GM12873 (cell line): ENCODE measurements around the gene LMAN2.

ENCODE experiments used
- CTCF ChIP-seq: IDR thresholded peaks from 2 replicates; pipeline ENCODE4 v1.5.1; 2012; ENCODE audit warnings: low read depth, mild to moderate bottlenecking, moderate library complexity, low read length, control low read depth; ENCODE audit not compliant: insufficient read depth; ENCODE audit errors: missing control alignments

LMAN2 gene

GRCh38 chr5:177303121-177303924 is 48.1 kb downstream of the LMAN2 start, which contains the start of the genes PRELID1 and RAB24:
Gene PRELID1 (plus strand): TSS chr5:177303799. CDS start chr5:177303986, 187 bp downstream.
Gene RAB24 (minus strand): TSS chr5:177303719. CDS start chr5:177303288, 431 bp downstream.
- peak; percentile 48 for TF ChIP-seq CTCF

GRCh38 chr5:177302354-177303110 is 48.9 kb downstream of the LMAN2 start:
- peak; percentile 48 for TF ChIP-seq CTCF

DNA sequence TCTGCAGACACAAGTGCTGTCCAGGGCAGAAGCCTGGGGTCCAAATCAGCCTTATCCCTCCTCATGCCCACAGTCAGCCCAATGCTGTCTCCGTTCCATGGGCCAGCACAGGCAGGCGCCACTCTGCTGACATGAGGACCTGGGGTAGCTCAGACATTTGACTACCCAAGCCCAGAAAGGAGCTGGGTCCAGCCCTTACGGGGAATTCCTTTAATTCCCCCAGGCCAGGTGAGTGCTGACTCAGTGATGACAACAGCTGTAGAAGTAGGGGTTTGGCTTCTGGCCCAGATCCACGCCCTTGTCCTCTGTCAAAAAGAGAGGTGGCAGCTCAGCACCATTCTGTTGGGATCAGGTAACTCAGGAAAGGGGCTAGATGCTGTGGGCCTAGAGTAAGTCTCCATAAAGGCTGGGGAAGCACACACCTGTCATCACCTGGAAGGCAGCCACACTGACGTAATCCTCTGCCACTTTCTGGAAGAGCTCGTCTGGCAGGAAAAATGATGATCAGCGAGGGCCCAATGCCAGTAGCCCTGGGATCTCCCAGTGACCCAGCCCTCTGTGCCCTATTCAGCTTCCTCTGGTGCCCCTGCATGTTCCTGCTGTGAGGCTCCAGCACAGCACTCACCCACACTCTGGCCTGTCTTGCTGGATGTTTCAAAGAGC is 49.8 kb downstream of the LMAN2 start:
- TF ChIP-seq CTCF = no peak

DNA sequence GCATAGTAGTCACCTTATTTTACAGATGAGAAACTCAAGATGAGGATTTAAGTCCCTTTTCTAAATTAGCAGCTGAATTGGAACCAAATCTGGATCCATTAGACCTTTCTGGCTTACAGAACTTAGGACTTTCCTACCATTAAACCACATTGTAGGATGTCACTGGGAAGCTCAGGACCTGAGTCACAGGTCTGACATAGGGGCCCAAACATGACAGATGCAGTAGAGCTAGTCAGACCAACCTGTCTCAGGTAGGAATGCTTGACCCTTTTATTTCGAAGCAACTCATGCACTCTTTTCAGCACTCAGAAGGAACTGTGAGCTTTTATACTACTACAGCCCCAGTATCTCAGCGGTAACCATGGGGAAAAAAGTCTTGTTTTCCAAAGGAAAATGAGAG is 50.5 kb downstream of the LMAN2 start:
- no peak for TF ChIP-seq CTCF

GRCh38 chr5:177300236-177300880 is 51.1 kb downstream of the LMAN2 start:
- TF ChIP-seq CTCF = no peak

- no peak for TF ChIP-seq CTCF
These were observed 51.8 kb downstream of the LMAN2 start for GRCh38 chr5:177299697-177300096.

DNA sequence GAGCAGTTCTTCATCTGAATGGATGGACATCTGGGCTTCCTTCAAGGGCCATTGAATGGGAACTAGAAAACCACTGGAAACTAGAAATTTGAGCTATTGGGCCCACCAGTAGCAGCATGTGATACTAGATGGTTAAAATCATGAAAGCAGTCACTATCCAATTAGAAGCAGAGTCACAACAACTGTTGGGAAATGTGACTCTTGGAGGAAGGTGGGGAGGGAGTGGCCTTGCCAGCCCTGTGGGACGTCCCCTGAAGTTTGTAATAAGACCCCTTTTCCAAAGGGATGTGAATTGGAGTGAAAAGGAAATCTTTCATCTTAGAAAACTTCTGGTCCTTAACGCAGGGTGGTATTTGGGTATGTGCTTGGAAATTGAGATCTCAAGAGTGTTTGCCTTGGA is 53.5 kb downstream of the LMAN2 start:
- no peak for TF ChIP-seq CTCF
